Activated CD8-positive, alpha-beta memory T cell treated with anti-CD3 and anti-CD28 coated beads for 4 hours (primary cell): ENCODE data around the gene NDUFA13.
A peak's percentile ranks its signal among the peaks of the same experiment; 100 is the strongest.
"Not testable (repeated sequence)": the region's sequence is repeated elsewhere in the genome, so short reads cannot be mapped to it uniquely, and the experiment has no call there.

Source experiments
- DNase-seq, 2 donors: peaks; one replicate each; pipeline ENCODE4 v3.0.0-alpha.2; 2020; ENCODE audit warnings: low read depth in 2 of 2

The NDUFA13 gene

GRCh38 chr19:19515642-19516519, at the start of gene NDUFA13:
Gene NDUFA13 (plus strand): TSS chr19:19516225. CDS start chr19:19516239, 14 bp downstream.
- DNase-seq = peak; percentile 81 to 88

- DNase-seq = no peak
These were observed 47.5 kb upstream of the NDUFA13 start for GRCh38 chr19:19468424-19469050.

GRCh38 chr19:19470579-19470978, 45.4 kb upstream of the NDUFA13 start:
- DNase-seq = no peak

GRCh38 chr19:19471682-19472081, 44.3 kb upstream of the NDUFA13 start:
- DNase-seq = no peak

- not testable (repeated sequence) for DNase-seq
These were observed 43.9 kb upstream of the NDUFA13 start for GRCh38 chr19:19472106-19472505.

- DNase-seq = no peak
These were observed 40.8 kb upstream of the NDUFA13 start for GRCh38 chr19:19475015-19475765.

- DNase-seq = no peak
These were observed 39.9 kb upstream of the NDUFA13 start for GRCh38 chr19:19475849-19476828.

- no peak for DNase-seq
These were observed 38.2 kb upstream of the NDUFA13 start for GRCh38 chr19:19477705-19478383.

- no peak for DNase-seq
These were observed 35.3 kb upstream of the NDUFA13 start for GRCh38 chr19:19480688-19481087.

- no peak for DNase-seq
These were observed 33.0 kb upstream of the NDUFA13 start for GRCh38 chr19:19482809-19483596.

GRCh38 chr19:19485161-19485997, 30.6 kb upstream of the NDUFA13 start:
- DNase-seq = no peak

- no peak for DNase-seq
These were observed 30.1 kb upstream of the NDUFA13 start for GRCh38 chr19:19485998-19486290.

GRCh38 chr19:19486343-19487076, 29.5 kb upstream of the NDUFA13 start:
- no peak for DNase-seq

- no peak for DNase-seq
These were observed 28.7 kb upstream of the NDUFA13 start for GRCh38 chr19:19487077-19487949.

GRCh38 chr19:19487950-19488874, 27.8 kb upstream of the NDUFA13 start:
- no peak for DNase-seq
